ENCODE measurements around the gene STAB2.

Gene STAB2

DNA sequence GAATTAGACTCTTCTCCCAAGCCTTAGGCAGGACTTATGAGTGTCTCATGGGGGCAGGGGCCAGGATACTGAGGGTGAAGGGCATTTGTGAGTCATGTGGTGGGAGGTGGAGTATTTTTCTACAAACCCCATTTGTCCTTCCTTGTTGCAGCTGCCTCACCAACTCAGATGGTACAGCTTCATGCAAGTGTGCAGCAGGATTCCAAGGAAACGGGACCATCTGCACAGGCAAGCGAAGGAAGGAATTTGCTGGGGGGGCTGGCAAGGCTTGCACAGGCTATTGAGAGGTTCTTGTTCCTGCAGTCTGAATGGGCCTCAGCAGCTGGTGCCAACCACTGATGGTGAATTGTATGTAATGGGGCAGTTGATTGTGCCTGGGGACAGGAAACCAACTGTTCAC, 125.1 kb downstream of the STAB2 start:
- TF ChIP-seq CEBPB (IDR thresholded peaks at IDR 0.05) (no peak), TAF1 (IDR thresholded peaks at IDR 0.05; ENCODE audit: low read depth) (no peak), TEAD4 (IDR thresholded peaks at IDR 0.05) (no peak), CREB1 (IDR thresholded peaks at IDR 0.05; ENCODE audit: low read depth) (no peak), RAD21 (IDR thresholded peaks at IDR 0.05; ENCODE audit: low read depth) (no peak), TCF12 (IDR thresholded peaks at IDR 0.05; ENCODE audit: low read depth) (no peak), EP300 (IDR thresholded peaks at IDR 0.05; ENCODE audit: borderline replicate concordance) (no peak), NFIC (IDR thresholded peaks at IDR 0.05) (no peak), EGR1 (IDR thresholded peaks at IDR 0.05) (no peak), ZBTB7A (IDR thresholded peaks at IDR 0.05; ENCODE audit: low read depth) (no peak), YY1 (IDR thresholded peaks at IDR 0.05; ENCODE audit: low read depth) (no peak), FOXM1 (IDR thresholded peaks at IDR 0.05; ENCODE audit: borderline replicate concordance, low read depth) (no peak)
- TF ChIP-seq, protein P1, sequence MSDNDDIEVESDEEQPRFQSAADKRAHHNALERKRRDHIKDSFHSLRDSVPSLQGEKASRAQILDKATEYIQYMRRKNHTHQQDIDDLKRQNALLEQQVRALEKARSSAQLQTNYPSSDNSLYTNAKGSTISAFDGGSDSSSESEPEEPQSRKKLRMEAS (IDR thresholded peaks at IDR 0.05) = no peak
- TF ChIP-seq, protein P2, sequence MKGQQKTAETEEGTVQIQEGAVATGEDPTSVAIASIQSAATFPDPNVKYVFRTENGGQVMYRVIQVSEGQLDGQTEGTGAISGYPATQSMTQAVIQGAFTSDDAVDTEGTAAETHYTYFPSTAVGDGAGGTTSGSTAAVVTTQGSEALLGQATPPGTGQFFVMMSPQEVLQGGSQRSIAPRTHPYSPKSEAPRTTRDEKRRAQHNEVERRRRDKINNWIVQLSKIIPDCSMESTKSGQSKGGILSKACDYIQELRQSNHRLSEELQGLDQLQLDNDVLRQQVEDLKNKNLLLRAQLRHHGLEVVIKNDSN (IDR thresholded peaks at IDR 0.05) = no peak
- TF ChIP-seq, protein P3, sequence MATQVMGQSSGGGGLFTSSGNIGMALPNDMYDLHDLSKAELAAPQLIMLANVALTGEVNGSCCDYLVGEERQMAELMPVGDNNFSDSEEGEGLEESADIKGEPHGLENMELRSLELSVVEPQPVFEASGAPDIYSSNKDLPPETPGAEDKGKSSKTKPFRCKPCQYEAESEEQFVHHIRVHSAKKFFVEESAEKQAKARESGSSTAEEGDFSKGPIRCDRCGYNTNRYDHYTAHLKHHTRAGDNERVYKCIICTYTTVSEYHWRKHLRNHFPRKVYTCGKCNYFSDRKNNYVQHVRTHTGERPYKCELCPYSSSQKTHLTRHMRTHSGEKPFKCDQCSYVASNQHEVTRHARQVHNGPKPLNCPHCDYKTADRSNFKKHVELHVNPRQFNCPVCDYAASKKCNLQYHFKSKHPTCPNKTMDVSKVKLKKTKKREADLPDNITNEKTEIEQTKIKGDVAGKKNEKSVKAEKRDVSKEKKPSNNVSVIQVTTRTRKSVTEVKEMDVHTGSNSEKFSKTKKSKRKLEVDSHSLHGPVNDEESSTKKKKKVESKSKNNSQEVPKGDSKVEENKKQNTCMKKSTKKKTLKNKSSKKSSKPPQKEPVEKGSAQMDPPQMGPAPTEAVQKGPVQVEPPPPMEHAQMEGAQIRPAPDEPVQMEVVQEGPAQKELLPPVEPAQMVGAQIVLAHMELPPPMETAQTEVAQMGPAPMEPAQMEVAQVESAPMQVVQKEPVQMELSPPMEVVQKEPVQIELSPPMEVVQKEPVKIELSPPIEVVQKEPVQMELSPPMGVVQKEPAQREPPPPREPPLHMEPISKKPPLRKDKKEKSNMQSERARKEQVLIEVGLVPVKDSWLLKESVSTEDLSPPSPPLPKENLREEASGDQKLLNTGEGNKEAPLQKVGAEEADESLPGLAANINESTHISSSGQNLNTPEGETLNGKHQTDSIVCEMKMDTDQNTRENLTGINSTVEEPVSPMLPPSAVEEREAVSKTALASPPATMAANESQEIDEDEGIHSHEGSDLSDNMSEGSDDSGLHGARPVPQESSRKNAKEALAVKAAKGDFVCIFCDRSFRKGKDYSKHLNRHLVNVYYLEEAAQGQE (IDR thresholded peaks at IDR 0.05; ENCODE audit: low read depth) = no peak

DNA sequence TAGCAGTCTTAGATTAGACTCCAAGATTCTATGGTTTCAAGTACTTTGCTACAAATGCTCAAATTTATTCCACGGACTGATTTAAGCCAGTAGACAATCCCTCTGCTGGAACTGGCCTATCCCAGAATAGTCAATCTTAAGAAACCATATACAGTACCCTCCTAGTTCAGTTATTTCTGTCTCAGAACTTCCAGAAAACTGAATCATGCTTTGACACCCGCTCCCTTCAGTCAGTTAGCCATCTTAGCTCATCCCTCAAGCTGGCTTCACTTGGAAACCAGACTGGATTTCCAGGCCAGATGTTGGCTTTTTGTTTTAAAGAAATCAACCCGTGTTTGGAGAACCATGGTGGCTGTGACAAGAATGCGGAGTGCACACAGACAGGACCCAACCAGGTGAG, 128.4 kb downstream of the STAB2 start:
- TF ChIP-seq NFIC (IDR thresholded peaks at IDR 0.05) (no peak), RAD21 (IDR thresholded peaks at IDR 0.05; ENCODE audit: low read depth) (no peak), TEAD4 (IDR thresholded peaks at IDR 0.05) (no peak), TAF1 (IDR thresholded peaks at IDR 0.05; ENCODE audit: low read depth) (no peak), CREB1 (IDR thresholded peaks at IDR 0.05; ENCODE audit: low read depth) (no peak), TCF12 (IDR thresholded peaks at IDR 0.05; ENCODE audit: low read depth) (no peak), CEBPB (IDR thresholded peaks at IDR 0.05) (no peak)
- TF ChIP-seq, protein P2 (IDR thresholded peaks at IDR 0.05) = no peak

DNA sequence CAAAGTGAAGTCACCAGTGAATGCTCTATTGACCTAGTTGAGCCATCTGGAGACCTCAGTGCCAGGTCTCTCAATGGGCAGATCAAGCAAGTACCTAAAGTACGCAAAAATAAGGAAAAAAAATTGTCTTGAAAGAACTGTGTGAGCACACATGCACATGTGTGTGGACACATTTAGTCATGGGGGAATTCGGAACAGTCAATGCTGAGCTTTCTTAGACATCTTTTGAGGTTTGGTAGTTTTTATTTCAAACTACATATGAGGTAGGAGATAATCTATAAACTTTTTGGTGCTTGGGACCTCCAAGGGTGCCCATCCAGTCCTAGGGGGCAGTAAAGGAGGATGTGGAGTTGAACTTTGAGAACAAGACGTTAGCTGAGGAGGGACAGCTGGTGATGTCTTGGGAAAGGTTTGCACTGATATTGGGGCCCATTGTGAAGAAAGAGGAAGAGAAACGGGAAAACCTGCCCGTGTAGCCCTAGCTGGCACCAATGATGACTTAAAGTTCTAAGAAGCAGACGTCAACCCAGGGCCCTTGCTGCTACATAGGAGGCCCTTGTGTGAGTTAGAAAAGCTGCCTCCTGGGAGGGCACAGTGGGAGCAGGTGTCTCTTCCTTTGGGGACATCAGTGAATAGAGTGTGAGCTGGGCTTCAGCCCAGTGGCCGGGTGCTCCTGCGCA, 129.6 kb downstream of the STAB2 start:
- TF ChIP-seq CREB1 (IDR thresholded peaks at IDR 0.05; ENCODE audit: low read depth) = no peak
- no peak for TF ChIP-seq EP300 (IDR thresholded peaks at IDR 0.05; ENCODE audit: borderline replicate concordance)
- no peak for TF ChIP-seq NFIC (IDR thresholded peaks at IDR 0.05)
- TF ChIP-seq TAF1 (IDR thresholded peaks at IDR 0.05; ENCODE audit: low read depth) = no peak
- TF ChIP-seq, protein P3 (IDR thresholded peaks at IDR 0.05; ENCODE audit: low read depth) = no peak
- TF ChIP-seq RAD21 (IDR thresholded peaks at IDR 0.05; ENCODE audit: low read depth) = no peak
- no peak for TF ChIP-seq CEBPB (IDR thresholded peaks at IDR 0.05)
- TF ChIP-seq, protein P1 (IDR thresholded peaks at IDR 0.05) = no peak
- no peak for TF ChIP-seq TEAD4 (IDR thresholded peaks at IDR 0.05)
- TF ChIP-seq, protein P2 (IDR thresholded peaks at IDR 0.05) = no peak
- TF ChIP-seq YY1 (IDR thresholded peaks at IDR 0.05; ENCODE audit: low read depth) = no peak

DNA sequence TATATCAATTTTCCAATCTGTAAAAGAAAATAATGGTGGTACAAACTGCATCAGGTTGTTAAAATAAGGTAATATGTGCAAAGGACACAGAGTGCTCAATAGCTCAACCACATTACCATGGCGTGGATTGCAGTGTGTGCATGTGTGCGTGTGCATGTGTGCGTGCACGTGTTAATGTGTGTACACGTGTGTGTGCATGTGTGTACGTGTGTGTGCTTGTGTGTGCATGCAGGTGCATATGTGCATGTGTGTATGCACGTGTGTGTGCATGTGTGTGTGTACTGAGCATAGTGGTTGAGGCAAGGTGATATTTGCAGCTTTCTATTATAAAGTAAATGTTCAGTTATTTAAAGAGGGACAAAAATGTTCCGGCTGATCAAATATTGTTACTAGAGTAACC, 138.3 kb downstream of the STAB2 start:
- TF ChIP-seq TAF1 (IDR thresholded peaks at IDR 0.05; ENCODE audit: low read depth) (no peak), EGR1 (IDR thresholded peaks at IDR 0.05) (no peak), EP300 (IDR thresholded peaks at IDR 0.05; ENCODE audit: borderline replicate concordance) (no peak), YY1 (IDR thresholded peaks at IDR 0.05; ENCODE audit: low read depth) (no peak), TEAD4 (IDR thresholded peaks at IDR 0.05) (no peak), RAD21 (IDR thresholded peaks at IDR 0.05; ENCODE audit: low read depth) (no peak), NFIC (IDR thresholded peaks at IDR 0.05) (no peak), ZBTB7A (IDR thresholded peaks at IDR 0.05; ENCODE audit: low read depth) (no peak)

DNA sequence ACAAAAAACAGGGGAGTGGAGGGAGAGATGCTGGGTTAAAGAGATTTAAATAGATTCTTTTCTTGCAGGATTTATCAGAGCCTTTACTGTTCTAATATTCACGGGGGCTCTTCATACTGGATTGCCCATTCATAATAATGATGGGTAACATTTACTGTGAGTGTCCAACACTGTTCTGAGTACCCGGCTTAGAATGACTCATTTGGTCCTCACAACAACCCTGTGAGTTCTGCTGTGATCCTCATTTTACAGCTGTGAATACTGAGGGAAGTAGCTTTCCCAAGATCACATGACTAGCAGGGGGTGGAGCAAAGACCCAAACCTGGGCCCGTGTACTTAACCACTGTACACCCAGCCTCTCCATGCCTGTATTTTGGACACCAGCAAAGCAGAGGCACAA, 140.6 kb downstream of the STAB2 start:
- TF ChIP-seq EGR1 (IDR thresholded peaks at IDR 0.05) (no peak), CREB1 (IDR thresholded peaks at IDR 0.05; ENCODE audit: low read depth) (no peak), CEBPB (IDR thresholded peaks at IDR 0.05) (no peak), EP300 (IDR thresholded peaks at IDR 0.05; ENCODE audit: borderline replicate concordance) (no peak), ZBTB7A (IDR thresholded peaks at IDR 0.05; ENCODE audit: low read depth) (no peak), FOXM1 (IDR thresholded peaks at IDR 0.05; ENCODE audit: borderline replicate concordance, low read depth) (no peak), YY1 (IDR thresholded peaks at IDR 0.05; ENCODE audit: low read depth) (no peak), TEAD4 (IDR thresholded peaks at IDR 0.05) (no peak), TCF12 (IDR thresholded peaks at IDR 0.05; ENCODE audit: low read depth) (no peak), NFIC (IDR thresholded peaks at IDR 0.05) (no peak), RAD21 (IDR thresholded peaks at IDR 0.05; ENCODE audit: low read depth) (no peak), TAF1 (IDR thresholded peaks at IDR 0.05; ENCODE audit: low read depth) (no peak)
- TF ChIP-seq, protein P2 (IDR thresholded peaks at IDR 0.05) = no peak
- TF ChIP-seq, protein P3 (IDR thresholded peaks at IDR 0.05; ENCODE audit: low read depth) = no peak
- TF ChIP-seq, protein P1 (IDR thresholded peaks at IDR 0.05) = no peak

All from Ishikawa (cell line).